Epithelial cell of umbilical artery (primary cell): ENCODE measurements around the gene GADD45A. TPM values are rescaled to one million over a fixed set of nuclear protein-coding genes. Genes with fewer than 3 reads are reported as not detected.

ENCODE experiments used
- total RNA-seq: library from RNA; depleted of rRNA; stranded (reverse); fragments of >200 nt; gene quantifications from 2 replicates; pipeline ENCODE4 v1.2.3, GENCODE V29; 2014

GADD45A gene
- 40.3 and 54.1 TPM in 2 replicates for total RNA-seq

GRCh38 chr1:67685067-67685557 lies at the start of gene GADD45A:
Gene GADD45A (plus strand): TSS chr1:67685201. CDS start chr1:67685495, 294 bp downstream.

Other genes with a start within 250 kb of the GADD45A start
- gene GNG12, start 148.3 kb downstream of the GADD45A start, total RNA-seq = 143 and 203 TPM in 2 replicates